Measurements from ENCODE around the gene STIL.
A peak's percentile ranks its signal among the peaks of the same experiment; 100 is the strongest.
"Not testable (repeated sequence)": the region's sequence is repeated elsewhere in the genome, so short reads cannot be mapped to it uniquely, and the experiment has no call there.

Gene STIL

DNA sequence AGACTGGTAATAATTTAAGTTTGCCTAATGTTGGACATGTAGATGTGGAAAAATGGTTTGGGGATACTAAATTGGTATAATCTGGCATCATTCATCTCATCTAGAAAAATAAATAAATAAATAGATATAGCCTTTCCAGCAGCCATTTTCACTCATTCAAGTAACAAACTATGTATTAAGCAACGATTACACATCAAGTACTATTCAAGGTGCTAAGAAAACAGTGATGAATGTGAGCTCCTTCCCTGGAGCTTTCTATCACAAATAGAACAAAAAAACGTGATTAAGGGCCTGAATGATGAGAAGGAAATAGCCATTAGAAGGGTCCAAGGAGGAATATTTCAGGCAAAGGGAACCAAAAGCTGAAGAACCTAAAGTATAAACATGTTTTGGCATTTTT lies 37.1 kb downstream of the STIL start:
- no peak overlapping the region for H3K27ac ChIP-seq
- TF ChIP-seq ZFX (IDR thresholded peaks at IDR 0.05), result no peak
- no peak for TF ChIP-seq CTCF (conservative IDR thresholded peaks at IDR 0.05)

DNA sequence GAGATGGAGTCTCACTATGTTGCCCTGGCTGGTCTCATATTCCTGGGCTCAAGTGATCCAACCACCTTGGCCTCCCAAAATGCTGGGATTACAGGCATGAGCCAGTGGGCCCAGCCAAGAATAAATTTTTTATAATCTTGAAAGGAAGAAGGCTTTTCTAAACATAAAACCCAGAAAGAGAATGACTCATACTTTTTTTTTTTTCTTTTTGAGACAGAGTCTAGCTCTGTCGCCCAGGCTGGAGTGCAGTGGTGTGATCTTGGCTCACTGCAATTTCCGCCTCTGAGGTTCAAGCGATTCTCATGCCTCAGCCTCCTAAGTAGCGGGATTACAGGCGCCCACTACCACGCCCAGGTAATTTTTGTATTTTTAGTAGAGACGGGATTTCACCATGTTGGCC lies 38.1 kb downstream of the STIL start:
- H3K27ac ChIP-seq, result not testable (repeated sequence)

DNA sequence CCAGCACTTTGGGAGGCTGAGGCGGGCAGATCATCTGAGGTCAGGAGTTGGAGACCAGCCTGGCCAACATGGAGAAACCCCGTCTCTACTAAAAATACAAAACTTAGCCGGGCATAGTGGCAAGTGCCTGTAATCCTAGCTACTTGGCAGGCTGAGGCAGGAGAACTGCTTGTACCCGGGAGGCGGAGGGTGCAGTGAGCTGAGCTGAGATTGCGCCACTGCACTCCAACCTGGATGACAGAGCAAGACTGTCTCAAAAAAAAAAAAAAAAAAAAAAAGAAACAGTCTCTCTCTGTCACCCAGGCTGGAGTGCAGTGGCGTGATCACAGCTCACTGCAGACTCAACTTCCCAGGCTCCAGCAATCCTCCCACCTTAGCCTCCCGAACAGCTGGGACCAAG lies 48.4 kb downstream of the STIL start:
- H3K27ac ChIP-seq, result not testable (repeated sequence)

- H3K27ac ChIP-seq, result no peak overlapping the region
- TF ChIP-seq CTCF (conservative IDR thresholded peaks at IDR 0.05), result peak; percentile 88
- no peak for TF ChIP-seq ZFX (IDR thresholded peaks at IDR 0.05)
These were observed 51.0 kb downstream of the STIL start for GRCh38 chr1:47262787-47263413.

GRCh38 chr1:47257224-47257623 lies 56.7 kb downstream of the STIL start:
- no peak for TF ChIP-seq ZFX (IDR thresholded peaks at IDR 0.05)
- H3K27ac ChIP-seq, result no peak overlapping the region

DNA sequence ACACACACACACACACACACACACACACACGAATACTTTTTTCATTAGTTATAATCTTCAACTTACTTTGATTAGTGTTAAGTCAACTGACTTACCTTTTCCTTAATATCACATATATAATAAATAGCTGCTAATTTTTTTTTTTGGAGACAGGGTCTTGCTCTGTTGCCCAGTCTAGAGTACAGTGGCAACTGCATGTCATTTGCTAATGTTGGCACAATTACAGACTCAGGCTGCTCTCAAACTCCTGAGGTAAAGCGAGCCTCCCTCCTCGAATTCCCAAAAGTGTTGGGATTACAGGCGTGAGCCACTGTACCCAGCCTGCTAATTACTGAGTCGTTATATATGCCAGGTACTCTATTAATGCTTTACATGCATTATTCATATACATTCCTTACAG lies 61.2 kb downstream of the STIL start:
- H3K27ac ChIP-seq, result no peak overlapping the region
- TF ChIP-seq CTCF (conservative IDR thresholded peaks at IDR 0.05) (no peak), ZFX (IDR thresholded peaks at IDR 0.05) (no peak)

GRCh38 chr1:47252369-47252768 lies 61.6 kb downstream of the STIL start:
- TF ChIP-seq ZFX (IDR thresholded peaks at IDR 0.05), result no peak
- no peak for TF ChIP-seq CTCF (conservative IDR thresholded peaks at IDR 0.05)
- H3K27ac ChIP-seq, result no peak overlapping the region

- H3K27ac ChIP-seq, result peak overlapping the region; percentile 11; the same call in 1 of the 2 replicates
- no peak for TF ChIP-seq ZFX (IDR thresholded peaks at IDR 0.05)
- TF ChIP-seq CTCF (conservative IDR thresholded peaks at IDR 0.05), result no peak
These were observed 64.2 kb downstream of the STIL start for GRCh38 chr1:47249755-47250154.

DNA sequence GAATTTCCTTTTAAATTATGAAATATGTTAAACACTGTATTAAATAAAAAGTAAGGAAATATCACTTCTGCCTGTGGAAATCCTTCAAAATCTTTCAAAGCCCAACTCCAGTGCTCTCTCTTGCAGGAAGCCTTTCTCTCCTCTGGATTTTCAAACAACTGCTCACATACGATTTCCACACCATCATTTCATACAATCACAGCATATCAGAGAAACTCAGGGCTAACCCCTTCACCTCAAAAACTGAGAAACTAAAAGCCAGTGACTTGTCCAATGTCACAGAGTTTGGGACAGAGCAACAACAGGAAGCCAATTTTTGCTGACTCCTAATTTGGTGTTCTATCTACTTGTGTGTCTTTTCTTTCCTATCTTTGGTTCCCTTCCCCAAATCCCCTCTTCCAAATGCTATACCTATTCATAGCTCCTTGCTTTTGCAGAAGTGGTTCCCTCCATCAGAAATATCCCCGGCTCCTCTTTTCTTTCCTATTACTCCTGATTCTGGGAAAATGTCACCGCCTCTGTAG lies 69.5 kb downstream of the STIL start:
- H3K27ac ChIP-seq, result no peak overlapping the region
- TF ChIP-seq CTCF (conservative IDR thresholded peaks at IDR 0.05) (no peak), ZFX (IDR thresholded peaks at IDR 0.05) (no peak)

Data from C4-2B (cell line).